ENCODE data around the gene DBF4.

DBF4 gene

DNA sequence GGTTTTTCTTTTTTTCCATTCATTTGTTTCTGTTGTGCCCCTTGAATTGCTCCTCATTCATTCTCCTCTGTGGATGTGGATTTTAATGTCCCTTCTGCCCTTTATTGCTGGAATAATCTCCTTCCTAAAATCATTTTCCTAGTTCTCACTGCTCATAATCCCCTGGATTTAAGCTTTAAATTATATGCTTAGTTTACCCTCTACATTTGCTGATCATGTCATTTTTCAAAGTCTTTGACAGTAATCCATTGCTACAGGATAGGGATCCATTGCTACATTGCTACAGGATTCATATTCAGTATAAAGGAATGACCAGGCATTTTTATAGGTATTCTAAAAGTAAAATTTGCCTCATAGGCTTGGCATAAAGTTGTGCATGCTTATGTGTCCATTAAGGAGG, 72.1 kb downstream of the DBF4 start:
- DNase-seq (ENCODE audit: low read depth in 2 of 2, low spot score in 1 of 2) = no peak

Data from stimulated activated CD8-positive, alpha-beta memory T cell treated with anti-CD3 and anti-CD28 coated beads, Interleukin-4, amount 100 ng/mL, for 4 hours (primary cell).